NCI-H2196 treated with DMSO at 0.1 percent for 48 hours (cell line): ENCODE results near the gene OSBPL2.
A peak's percentile ranks its signal among the peaks of the same experiment; 100 is the strongest.

Experiments used
- DNase-seq: peaks from one replicate; lab custom pipeline; 2025; ENCODE audit not compliant: unreplicated experiment; lab: John Stamatoyannopoulos, UW

The OSBPL2 gene

GRCh38 chr20:62248890-62249560 lies 10.7 kb downstream of the OSBPL2 start:
- no peak for DNase-seq

- no peak for DNase-seq
These were observed 14.1 kb downstream of the OSBPL2 start for GRCh38 chr20:62252342-62252966.

DNA sequence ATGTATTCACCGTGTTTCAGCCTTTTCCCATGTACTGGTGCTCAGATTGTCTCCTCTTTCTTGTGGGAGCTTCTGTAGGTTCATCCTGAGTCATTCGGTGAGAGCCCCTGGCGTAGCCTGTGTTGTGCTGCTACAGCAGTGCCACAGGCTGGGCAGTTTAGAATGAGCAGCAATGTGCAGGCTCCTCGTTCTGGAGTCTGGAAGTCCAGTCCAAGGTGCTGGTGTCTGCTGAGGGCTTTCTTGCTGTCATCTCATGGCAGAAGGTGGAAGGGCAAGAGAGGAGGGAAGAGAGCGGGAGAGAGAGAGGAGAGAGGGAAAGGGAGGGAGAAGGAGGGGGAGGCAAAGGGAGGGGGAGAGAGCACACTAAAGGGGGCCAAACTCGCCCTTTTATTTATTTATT lies 15.1 kb downstream of the OSBPL2 start:
- no peak for DNase-seq

GRCh38 chr20:62254021-62254724 lies 15.9 kb downstream of the OSBPL2 start:
- DNase-seq: no peak

DNA sequence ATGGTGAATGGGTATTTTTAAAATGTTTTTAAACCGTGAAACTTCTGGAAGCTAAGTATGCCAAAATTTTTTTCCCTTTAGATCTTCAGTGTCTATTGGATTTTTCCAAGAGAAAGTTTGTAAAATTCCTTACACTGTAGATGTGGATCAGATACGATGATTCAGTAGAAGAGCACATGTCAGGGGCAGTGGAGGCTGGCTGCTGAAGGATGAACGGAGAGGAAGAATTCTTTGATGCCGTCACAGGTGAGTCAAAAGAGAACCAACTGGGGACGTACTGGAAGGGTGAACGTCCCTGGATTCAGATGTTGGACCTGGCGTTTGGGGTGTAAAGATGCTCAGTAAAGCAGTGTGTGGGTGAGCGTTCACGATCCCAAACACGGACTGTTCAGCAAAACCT lies 17.7 kb downstream of the OSBPL2 start:
- no peak for DNase-seq

DNA sequence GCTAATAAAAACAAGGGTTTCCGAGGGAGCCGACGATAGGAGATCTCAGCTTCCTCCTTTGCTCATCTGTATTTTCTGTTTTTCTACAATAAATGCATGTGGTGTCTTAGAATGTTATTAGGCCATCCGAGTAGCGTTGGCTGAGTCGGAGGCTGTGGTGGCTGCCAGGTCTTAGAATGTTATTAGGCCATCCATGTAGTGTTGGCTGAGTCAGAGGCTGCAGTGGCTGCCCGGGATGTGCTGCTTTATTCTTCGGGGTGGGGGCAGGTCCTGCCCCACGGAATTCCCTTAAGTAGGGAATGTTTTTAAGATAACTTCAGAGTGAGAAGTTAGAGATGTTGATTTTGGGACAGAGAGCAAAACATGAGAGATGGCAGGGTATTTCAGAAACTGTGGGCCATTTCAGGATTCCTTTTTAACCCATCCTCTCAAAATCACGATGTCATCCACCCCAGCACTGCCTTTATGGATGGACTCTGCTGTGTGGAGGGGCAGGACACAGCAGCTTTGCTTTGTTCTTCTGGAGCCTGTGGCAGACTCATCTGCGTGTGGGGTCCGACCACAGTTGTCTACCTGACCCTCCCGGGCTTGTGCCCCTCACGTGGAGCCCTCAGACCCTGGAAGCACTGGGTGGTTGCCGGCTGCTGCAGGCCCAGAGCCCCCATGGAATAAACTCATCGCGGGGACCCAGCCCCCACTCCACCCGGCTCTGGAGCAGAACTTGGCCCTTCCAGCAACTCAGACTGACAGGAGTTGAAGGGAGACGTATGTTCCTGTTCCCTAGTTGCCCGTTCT lies 20.4 kb downstream of the OSBPL2 start:
- no peak for DNase-seq

DNA sequence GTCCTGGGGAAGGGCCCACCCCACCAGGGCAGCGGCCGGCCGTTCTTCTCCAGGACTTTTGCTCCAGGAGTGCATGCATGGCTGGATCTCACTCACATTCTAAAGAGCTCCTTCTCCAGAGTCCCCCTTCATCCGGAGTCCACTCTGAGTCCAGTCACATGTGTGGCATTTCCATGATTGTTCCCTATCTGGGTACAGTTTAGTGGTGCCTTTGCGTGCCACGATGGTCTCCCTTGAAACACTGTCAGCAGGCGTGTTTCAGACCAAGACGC lies 20.9 kb downstream of the OSBPL2 start:
- DNase-seq: no peak

GRCh38 chr20:62262064-62262463 lies 23.7 kb downstream of the OSBPL2 start:
- DNase-seq: no peak

GRCh38 chr20:62263396-62263795 lies 25.1 kb downstream of the OSBPL2 start:
- no peak for DNase-seq

- DNase-seq: no peak
These were observed 27.0 kb downstream of the OSBPL2 start for GRCh38 chr20:62265365-62265764.

- no peak for DNase-seq
These were observed 28.0 kb downstream of the OSBPL2 start for GRCh38 chr20:62266340-62266739.

DNA sequence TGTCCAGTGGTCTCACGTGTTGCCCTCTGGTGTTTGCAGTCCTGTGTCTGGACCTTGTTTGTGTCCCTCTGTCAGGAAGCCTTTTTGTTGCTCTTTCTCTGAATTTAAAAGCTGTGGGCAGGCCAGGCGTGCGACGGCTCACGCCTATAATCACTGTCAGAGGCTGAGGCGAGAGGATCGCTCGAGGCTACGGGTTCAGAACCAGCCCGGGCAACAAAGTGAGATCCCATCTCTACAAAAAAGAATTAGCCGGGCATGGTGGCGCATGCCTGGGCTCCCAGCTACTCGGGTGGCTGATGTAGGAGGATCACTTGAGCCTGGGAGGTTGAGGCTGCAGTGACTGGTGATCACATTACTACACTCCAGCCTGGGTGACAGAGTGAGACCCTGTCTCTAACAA lies 28.5 kb downstream of the OSBPL2 start:
- no peak for DNase-seq

GRCh38 chr20:62267543-62267942 lies 29.2 kb downstream of the OSBPL2 start:
- DNase-seq: no peak

DNA sequence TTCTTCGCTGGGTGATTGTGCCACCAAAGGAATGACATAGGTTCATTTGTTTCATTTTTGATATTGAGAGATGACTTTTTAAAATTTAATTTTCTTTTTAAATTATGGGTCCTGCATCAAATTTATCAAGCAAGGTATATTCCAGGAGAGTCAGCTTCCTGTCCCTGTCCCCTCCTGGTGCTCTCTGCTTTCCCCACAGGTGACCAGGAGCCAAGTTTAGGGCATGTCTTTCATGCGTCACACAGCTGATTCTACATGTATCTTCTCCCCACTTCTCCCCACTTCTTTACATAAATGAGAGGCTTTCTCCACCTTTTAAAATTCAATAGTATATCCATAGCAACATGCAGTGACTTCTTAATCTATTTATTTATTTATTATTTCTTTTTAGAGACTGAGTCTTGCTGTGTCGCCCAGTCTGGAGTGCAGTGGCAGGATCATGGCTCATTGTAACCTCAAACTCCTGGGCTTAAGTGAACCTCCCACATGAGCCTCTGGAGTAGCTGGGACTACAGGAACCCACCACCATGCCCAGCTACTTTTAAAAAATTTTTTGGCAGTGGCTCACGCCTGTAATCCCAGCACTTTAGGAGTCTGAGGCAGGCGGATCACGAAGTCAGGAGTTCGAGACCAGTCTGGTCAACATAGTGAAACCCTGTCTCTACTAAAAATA lies 30.0 kb downstream of the OSBPL2 start:
- no peak for DNase-seq

DNA sequence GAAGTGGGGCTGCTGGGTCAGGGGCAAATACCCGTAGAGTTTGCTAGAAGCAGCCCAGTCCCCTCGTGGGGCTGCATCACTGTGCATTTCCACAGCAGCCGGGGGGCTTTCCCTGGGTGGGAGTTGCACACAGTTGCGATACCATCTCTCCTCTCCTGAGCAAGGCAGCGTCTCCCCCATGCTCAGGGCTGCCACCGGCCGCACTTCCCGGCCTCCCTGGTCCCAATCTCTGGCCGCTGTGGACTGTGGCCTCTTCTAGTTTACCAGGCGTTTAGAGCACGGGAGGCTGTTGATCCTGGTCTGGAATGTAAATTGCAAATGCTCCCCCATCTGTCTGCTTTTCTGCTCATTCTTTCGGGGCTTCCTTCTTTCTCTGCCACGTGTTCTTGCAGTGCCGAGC lies 31.1 kb downstream of the OSBPL2 start:
- no peak for DNase-seq

GRCh38 chr20:62269871-62270270 lies 31.6 kb downstream of the OSBPL2 start:
- DNase-seq: no peak

GRCh38 chr20:62272200-62272599 lies 33.9 kb downstream of the OSBPL2 start:
- no peak for DNase-seq

GRCh38 chr20:62273416-62273815 lies 35.1 kb downstream of the OSBPL2 start:
- no peak for DNase-seq

DNA sequence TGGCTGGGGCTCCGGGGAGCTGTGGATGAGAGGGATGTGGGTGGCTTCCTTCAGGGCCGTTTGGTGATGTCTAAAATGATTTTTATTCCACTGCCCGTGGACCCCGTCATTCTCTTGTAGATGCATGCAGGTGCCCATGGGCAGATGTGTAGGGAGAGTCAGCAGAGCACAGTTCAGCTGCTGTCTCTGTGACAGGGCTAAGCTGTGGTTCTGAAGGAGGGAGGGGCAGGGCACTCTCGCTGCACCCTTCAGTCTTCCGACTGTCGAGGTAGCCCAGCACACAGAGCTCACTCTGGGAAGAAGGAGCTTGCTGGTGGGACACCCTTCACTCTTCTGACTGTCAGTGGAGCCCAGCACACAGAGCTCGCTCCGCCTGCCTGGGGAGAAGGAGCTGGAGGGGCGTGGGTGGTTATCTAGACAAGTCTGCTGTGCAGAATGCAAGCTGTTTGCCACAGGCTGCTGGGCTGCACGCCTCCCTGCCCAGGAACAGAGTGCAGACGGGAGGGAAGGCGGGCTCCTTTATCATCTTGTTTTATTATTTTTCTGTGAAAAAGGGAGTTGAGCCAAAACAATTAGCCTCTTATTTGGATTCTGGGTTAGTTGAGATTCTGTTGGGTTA lies 36.1 kb downstream of the OSBPL2 start:
- DNase-seq: peak; percentile 28

- DNase-seq: no peak
These were observed 36.9 kb downstream of the OSBPL2 start for GRCh38 chr20:62275219-62275618.

- no peak for DNase-seq
These were observed 38.1 kb downstream of the OSBPL2 start for GRCh38 chr20:62276439-62276838.
